ENCODE measurements around the gene RPL13A. TPM values are rescaled to one million over a fixed set of nuclear protein-coding genes. Genes with fewer than 3 reads are reported as not detected.

RPL13A gene
- total RNA-seq, 1 experiment from 2014 or later: 1,196 TPM

GRCh38 chr19:49473868-49474541 lies 13.4 kb upstream of the RPL13A start, which contains the start of gene FLT3LG:
TSS of gene FLT3LG (plus strand) at chr19:49474215. CDS start at chr19:49474640, 425 bp downstream.
- Histone ChIP-seq H3K36me3 (ENCODE audit: control insufficient read depth, insufficient read depth, low read length) (no peaks in the 10 kb centered on the region), H3K4me1 (ENCODE audit: control insufficient read depth, insufficient read depth, low read length) (no peaks in the 10 kb centered on the region), H3K27me3 (ENCODE audit: control insufficient read depth, insufficient read depth, low read length) (no peaks in the 10 kb centered on the region), H3K27ac (ENCODE audit: low read length) (peak within 1 kb of the TSS; percentile 48; the same call in 1 of the 2 replicates), H3K4me3 (ENCODE audit: low read depth in 2 of 2, low read length in 2 of 2) (peak within 1 kb of the TSS; percentile 42 to 59), H3K9me3 (ENCODE audit: control insufficient read depth, insufficient read depth, low read depth, low read length) (no peaks in the 10 kb centered on the region)
- BruUV-seq (replicated peaks): no TSS peak
- intact Hi-C loops (cut with micrococcal nuclease; ENCODE audit: unreplicated experiment) (no loop called here), in situ Hi-C loops (cut with HindIII; ENCODE audit: low pct_unique_long_range_greater_than_20kb, low sequenced_read_pairs) (no loop called here)
- TF ChIP-seq TCF7L2 (IDR thresholded peaks at IDR 0.05; ENCODE audit: low read depth, low read length): no peak
- no peak for TF ChIP-seq REST (IDR thresholded peaks at IDR 0.05; ENCODE audit: insufficient read depth in 1 of 2, low read depth in 2 of 2, low read length in 1 of 2)
- TF ChIP-seq SIN3A (IDR thresholded peaks at IDR 0.05; ENCODE audit: borderline replicate concordance, insufficient read depth, low read depth, low read length): no peak
- TF ChIP-seq CTCF (IDR thresholded peaks at IDR 0.05): peak; percentile 97
- DNase-seq (ENCODE audit: low read depth, low spot score): no peak
- POLR2A ChIA-PET: no interaction called here
- peak; percentile 72 for ATAC-seq
- CTCF ChIA-PET: interaction anchor here (0.9 kb wide), 1 partner anchor 73 kb away, joined by 3 read pairs; no protein-coding TSS in a partner anchor

- H3K4me3 ChIP-seq (ENCODE audit: low read depth in 2 of 2, low read length in 2 of 2): peak overlapping the region in 1 of 2 experiments; percentile 59; a peak in 3 of 4 replicates
- no peaks in the 10 kb centered on the region for H3K36me3 ChIP-seq (ENCODE audit: control insufficient read depth, insufficient read depth, low read length)
- DNase-seq (ENCODE audit: low read depth, low spot score): no peak
- POLR2A ChIA-PET: no interaction called here
- intact Hi-C loops (cut with micrococcal nuclease; ENCODE audit: unreplicated experiment): no loop called here
- H3K4me1 ChIP-seq (ENCODE audit: control insufficient read depth, insufficient read depth, low read length): no peaks in the 10 kb centered on the region
- no peaks in the 10 kb centered on the region for H3K9me3 ChIP-seq (ENCODE audit: control insufficient read depth, insufficient read depth, low read depth, low read length)
- BruUV-seq (replicated peaks): no TSS peak
- no peaks in the 10 kb centered on the region for H3K27me3 ChIP-seq (ENCODE audit: control insufficient read depth, insufficient read depth, low read length)
- no peak overlapping the region for H3K27ac ChIP-seq (ENCODE audit: low read length)
- CTCF ChIA-PET: no interaction called here
- no peak for ATAC-seq
- TF ChIP-seq SIN3A (IDR thresholded peaks at IDR 0.05; ENCODE audit: borderline replicate concordance, insufficient read depth, low read depth, low read length) (no peak), POLR2AphosphoS5 (IDR thresholded peaks at IDR 0.05; ENCODE audit: low read depth, low read length) (no peak), TCF7L2 (IDR thresholded peaks at IDR 0.05; ENCODE audit: low read depth, low read length) (no peak), CTCF (IDR thresholded peaks at IDR 0.05) (no peak), REST (IDR thresholded peaks at IDR 0.05; ENCODE audit: insufficient read depth in 1 of 2, low read depth in 2 of 2, low read length in 1 of 2) (no peak)
- in situ Hi-C loops (cut with HindIII; ENCODE audit: low pct_unique_long_range_greater_than_20kb, low sequenced_read_pairs): no loop called here
These were observed 12.9 kb upstream of the RPL13A start for GRCh38 chr19:49474542-49474924.
